Urothelium cell line (cell line): ENCODE measurements around the gene DBH.
"Not testable (repeated sequence)": the region's sequence is repeated elsewhere in the genome, so short reads cannot be mapped to it uniquely, and the experiment has no call there.

ENCODE experiments used
- DNase-seq: peaks from one replicate; pipeline ENCODE4 v3.0.0; 2011; ENCODE audit warnings: low spot score, mixed read lengths
- FAIRE-seq: peaks from 2 replicates; lab custom pipeline; 2011; peaks lifted over from hg19 to GRCh38; lab: Jason Lieb, UNC

DBH gene

DNA sequence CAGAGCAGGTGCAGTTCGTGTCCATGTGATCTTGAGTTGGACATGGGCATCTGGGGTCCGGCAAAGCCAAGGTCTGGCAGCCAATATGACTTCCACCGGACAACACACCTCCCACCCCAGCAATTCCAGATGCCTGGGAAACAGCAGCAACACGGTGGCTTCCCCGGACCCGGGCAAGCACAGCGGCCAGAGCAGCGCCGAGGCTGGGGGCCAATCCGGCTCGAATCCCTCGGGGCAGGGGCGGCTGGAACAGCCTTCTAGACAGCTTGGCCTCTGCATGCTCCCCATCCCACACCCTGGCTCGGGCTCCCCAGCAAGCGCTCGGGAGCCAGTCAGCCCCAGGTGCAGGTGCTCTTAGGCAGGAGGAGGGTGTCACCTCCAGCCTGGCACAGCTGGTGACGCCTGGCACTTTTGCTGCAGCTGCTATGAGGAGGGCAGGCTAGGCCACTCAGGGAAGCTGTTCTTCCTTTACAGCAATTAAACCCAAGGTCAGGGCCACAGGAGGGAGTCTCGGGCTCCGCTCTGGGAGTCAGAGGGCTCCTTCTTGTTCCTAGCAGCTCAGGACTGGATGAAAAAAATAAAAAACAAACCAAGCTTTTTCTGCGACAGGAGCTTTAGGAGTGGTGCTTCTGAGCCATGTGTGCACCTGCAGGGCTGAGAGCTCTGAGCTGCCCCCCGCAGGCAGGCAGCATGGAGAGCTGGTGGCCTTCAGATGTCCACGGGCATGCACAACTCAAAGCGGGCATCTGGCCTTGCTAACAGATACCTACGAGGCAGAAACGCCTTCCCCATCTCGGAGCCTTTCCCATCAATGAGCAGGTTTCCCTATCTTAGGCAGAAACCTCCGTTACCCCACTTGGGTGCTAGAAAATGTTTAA lies 28.2 kb downstream of the DBH start:
- DNase-seq, result no peak

DNA sequence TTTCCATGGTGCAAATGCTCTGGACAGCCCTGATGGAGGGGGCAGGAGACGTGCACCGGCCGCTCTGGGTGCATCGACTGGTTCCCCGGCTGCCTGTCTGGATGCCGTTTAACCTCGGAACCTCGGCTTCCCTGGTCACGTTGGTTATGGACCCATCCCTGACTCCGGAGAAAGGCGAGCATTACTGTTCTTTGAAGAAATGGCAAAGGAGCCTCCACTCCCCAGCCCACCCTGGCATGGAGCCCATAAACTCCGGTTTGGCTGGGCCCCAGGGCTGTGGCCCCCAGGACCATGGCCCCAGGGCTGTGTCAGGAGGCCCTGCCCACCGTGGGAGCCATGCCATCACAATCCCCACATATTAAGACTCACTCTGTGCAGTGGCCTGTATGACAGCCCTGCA lies 28.9 kb downstream of the DBH start:
- no peak for FAIRE-seq

More for the DNA sequence above, 28.2 kb downstream of the DBH start:
- FAIRE-seq, result no peak

DNA sequence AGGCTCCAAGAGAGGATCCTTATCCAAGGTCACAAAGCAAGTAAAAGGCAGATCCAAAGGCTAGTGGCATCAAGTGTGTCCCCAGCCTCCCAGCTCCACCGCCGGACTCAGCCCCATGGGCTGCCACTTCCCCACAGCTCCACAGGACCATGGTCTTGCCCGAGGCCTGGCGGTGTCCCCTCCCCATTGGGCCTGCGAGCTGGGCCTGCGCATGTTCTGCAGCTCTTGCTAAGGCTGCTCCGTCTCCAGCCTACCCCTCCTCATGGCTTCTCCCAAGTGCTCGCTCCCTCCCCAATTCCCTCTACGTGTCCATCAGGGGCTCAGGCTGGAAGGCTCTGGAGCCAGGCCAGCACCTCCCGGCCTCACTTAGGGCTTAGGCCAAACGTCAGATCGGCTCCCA lies 29.4 kb downstream of the DBH start:
- DNase-seq, result no peak
- FAIRE-seq, result no peak

More for the DNA sequence above, 28.9 kb downstream of the DBH start:
- no peak for DNase-seq

DNA sequence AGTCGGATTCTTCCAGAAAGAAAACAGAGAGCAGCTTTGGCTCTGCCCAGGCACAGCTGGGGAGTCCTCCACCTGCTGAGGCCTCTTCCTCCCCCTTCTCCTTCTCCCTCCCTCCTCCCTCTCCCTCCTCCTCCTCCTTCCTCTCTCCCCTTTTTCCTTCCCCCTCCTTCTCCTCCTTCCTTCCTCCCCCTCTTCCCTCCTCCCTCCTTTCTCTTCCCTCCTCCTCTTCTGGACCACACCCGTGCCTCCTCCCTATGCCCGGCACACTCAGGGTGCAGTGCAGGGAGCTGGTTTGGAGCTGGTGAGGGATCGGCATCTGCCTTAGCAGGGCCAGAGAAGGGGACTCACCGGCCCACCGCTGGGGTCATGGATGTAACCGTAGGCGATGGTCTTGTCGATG lies 30.2 kb downstream of the DBH start:
- no peak for DNase-seq
- FAIRE-seq, result no peak

DNA sequence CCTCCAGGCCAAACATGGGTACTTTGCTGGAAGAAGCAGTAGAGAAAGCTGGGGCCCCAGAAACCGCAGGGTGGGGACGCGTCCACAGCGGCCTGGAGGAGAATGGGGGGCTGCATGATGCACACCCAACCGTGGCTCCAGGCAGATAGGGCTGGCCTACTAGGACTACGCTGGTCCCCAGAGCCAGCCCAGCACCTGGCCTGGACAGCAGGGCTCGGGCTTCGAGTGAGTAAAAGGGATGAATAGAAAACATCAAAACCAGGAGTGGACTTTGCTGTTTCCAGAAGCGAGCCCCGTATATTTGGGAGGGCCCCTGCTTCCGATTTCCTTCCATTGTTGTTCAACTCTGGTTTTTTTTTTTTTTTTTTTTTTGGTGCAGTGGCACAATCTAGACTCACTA lies 30.7 kb downstream of the DBH start:
- no peak for FAIRE-seq
- DNase-seq, result no peak

DNA sequence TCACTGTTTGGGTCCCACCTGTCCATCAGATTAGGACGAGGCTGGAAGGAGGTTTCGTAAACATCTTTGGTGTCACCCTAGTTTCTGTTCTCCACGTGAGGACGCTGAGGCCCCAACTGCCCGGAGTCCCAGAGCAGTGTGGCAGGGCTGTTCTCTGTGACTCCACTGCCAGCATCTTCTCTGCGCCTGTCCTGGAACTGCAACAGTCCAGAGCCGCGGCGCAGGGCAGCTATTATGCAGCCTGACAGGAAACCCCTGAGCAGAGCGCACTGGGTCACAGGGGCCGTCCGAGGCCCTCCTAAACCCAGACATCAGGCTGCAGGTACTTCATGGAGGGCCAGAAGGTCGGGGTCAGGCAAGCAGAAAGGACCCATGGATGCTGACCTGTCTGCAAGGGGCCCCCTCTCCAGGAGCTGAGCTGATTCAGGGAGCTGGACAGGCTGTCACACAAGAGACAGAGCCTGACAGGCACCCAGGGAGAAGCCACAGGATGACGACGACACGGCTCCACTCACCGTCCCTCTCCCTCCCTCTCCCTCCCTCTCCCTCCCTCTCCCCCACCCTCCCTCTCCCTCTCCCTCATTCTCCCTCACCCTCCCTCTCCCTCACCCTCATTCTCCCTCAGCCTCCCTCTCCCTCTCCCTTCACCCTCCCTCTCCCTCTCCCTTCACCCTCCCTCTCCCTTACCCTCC lies 31.7 kb downstream of the DBH start:
- DNase-seq (peak; percentile 21), FAIRE-seq (peak; percentile 69)

DNA sequence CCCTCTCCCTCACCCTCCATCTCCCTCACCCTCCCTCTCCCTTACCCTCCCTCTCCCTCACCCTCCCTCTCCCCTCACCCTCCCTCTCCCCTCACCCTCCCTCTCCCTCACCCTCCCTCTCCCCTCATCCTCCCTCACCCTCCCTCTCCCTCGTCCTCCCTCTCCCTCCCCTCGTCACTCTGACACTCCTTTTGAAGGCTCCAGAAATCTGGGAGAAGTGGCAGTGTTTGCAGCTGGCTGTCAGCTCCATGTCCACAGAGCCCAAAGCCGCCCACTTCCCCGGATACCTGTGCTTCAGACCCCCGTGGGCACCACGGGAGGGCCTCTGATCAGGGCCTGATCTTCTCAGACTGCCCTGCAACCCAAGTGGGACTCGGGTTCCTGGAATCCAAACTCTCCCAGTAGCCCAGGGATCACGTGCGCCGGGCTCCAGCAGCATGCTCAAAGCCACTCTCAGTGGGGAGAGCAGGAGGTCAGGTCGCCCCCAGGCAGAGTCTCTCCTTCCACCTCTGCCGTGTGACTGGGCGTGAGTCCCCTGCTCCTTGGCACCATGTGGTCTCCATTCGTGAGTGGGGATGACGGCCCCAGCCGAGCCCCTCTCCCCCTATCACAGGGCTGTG lies 33.1 kb downstream of the DBH start:
- FAIRE-seq, result no peak
- no peak for DNase-seq

DNA sequence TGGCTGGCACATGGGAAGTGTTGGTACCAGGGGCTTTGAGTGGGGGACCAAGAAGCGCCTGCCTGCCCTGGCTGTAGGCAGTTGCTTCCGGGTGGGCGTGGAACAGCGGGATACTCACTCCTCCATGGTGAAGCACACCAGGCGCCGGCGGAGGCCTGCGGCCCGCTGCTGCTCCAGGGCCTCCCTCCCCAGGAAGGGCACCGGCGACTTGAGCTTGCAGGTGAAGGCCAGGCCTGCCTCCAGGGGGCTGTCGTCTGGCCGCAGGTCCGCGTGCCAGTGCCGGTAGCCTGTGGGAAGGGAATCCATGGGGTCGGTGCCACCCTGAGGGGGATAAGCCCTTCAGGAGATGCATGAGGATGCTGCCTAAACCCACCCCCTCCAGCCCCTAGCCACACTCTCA lies 34.3 kb downstream of the DBH start:
- no peak for FAIRE-seq
- no peak for DNase-seq

DNA sequence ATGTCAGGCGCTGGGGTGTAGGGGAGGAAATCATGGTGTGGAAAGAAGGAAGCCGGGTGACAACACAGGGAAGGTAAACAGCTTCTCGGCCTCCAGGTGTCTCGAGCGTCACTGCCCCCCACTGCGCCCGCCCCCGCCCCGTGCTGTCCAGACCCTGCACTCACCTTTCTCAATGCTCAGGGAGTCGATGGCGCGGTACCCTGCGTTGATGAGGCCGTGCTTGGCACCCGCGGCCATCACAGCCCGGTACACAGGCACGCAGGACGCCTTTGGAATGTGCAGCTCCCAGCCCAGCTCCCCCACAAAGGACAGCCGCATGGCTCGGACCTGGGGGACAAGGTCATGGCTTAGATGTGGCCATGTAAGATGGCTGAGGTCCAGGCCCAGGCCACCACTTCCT lies 35.2 kb downstream of the DBH start:
- DNase-seq, result no peak
- no peak for FAIRE-seq

DNA sequence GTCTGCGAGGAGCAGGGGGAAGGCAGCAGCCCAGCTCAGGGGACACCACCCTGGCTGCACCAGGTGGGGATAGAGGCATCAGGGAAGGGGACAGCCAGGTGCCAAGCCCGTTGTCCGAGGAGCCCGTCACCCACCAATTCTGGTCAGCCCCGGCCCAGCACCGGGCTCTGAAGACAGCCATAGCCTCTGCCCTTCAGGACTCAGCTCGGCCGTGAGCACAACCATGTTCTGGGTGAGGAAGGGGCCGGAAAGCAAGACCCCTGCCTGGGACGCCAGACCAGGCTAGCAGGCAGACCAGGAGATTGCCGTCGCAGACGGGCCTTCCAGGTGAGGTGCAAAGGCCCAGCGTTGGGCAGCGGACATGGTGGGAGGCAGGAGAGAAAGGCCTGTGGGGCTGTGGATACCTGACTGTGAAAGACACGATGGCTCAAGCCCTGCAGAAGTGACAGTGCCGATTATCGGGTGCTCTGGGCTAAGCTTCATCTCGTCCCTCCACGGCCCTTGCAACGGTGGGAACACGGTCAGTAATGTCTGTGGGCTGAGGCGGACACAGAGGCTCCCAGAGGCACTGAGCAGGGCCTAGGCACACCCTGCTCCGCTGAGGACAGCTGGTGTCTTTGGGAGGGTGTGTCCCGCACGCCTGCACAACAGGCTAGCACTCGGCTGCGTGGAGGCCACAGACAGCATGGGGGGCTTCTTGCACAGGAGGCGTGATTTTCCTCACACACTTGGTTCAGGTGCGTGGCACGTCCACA lies 36.5 kb downstream of the DBH start:
- FAIRE-seq (no peak), DNase-seq (no peak)

DNA sequence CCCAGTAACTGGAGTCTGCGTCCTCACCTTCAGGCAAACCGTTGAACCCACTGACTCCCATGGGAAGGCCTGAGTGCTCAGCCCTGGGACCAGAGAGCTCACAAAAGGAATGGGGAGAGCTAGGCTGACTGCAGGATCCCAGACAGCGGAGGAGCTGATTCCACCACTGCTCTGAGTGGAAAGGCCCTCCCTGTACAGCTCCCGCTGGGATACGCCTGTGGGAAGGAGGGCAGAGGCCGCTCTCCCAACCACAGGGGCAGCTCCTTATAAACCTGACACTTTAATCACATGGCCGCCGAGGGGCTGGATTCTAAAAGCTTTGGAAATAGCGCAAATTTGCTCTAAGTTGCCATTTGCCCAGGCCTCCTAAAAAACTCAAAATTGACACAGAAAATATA lies 37.1 kb downstream of the DBH start:
- FAIRE-seq (no peak), DNase-seq (no peak)

DNA sequence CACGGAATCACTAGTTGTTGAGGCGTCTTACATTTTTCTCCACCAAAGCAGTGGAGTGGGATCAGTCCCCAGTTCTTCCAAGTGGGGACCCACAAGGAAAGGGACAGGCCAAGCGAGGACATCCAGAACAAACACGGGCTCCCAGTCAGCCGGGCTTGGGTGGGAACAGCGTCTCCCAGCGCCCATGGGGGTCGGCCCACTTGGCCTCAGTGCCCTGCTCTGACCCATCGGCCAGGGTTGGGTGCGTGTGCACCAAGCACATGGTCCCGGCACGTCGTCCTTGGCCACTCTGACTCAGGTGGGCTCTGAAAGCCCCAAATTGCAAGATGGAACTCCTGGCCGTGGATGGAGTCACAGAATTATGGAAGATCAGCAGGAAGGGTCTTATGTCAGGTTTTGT lies 37.9 kb downstream of the DBH start:
- no peak for FAIRE-seq

DNA sequence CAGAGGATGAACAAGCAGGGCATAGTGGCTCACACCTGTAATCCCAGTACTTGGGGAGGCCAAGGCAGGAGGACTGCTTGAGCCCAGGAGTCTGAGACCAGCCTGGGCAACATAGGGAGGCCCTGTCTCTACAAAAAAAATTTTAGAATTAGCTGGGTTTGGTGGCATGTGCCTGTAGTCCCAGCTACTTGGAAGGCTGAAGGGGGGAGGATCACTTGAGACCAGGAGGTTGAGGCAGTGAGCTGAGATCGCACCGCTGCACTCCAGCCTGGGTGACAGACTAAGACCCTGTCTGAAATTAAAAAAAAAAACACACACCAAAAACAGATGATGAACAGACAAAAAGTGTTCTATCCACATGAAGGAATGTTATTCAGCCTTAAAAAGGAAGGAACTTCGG lies 39.6 kb downstream of the DBH start:
- DNase-seq, FAIRE-seq: not testable (repeated sequence)

More for the DNA sequence above, 37.9 kb downstream of the DBH start:
- no peak for DNase-seq

DNA sequence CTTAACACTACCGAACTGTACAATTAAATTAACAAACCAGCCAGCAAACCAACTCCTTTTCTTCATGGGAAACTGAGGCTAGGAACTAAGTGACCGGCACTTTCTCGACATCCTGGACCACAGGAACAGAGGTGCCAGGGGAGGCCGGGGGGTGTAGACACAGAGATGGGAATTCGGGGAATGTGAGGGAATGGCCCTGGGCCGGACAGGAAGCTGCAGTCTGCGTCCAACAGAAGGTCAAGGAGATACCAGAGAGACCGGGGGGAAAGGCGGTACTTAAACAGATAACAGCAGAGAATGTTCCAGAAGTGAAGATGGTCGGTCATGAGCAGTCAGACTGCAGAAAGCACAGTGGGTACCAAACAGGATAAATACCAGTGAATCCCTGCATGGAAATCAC lies 40.3 kb downstream of the DBH start:
- no peak for FAIRE-seq
- DNase-seq, result no peak

DNA sequence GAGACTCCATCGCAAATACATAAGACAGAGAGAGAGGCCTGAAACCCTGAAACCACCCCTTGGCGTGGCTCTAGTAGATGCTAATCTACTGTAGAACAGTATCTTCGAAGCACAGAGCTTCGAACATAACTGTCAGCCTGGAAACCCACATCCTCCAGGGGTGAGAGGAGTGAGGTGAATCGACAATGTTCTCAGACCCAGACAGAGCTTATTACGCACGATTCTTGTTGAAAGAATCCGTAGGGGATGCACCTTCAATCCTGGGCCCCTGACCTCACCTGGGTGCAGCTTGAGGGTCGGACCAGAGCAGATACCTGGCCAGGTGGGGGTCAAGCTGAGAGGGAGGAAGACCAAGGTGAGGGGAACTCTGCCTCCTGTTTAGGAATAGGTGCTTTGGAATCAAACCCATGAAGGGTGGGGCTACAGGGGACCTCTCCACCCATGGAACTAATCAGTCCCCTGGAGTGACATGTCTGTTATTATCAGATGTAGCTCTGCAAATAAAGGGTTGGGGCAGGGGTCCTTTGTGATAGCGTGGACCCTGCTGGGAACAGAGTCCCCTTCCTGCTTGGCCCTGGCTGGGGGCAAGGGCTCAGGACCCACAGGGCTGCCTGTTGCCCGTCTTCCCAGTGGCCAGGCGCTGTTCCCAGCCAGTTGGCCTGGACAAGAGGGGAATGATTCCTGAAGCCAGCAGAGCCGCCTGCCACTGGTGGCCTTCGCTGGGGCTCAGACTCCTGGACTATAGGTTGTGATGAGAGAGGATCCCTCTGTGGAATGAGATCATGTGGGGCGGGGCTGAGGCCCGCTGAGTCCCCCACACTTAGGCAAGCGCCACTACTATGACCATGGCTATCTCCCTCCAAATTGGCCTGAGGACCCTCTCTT lies 41.2 kb downstream of the DBH start:
- DNase-seq, result no peak
- FAIRE-seq, result no peak

DNA sequence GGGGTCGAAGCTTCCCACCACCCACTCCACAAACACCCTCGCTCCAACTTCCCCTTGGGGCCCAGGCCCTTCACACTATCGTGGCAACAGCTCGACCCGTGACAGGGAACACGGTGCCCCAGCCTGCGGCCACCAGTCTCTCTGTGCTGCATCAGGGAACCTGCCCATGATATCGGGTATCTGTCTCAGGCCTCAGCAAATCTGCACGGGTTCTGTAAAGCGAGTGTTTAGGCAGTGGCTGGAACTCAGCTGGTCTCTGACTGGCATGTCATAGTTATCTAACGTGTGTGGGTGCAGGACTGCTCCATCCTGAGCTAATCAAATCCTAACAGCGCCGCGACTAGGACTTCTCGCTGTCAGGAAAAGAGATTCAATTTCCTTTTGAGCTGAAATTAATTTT lies 42.9 kb downstream of the DBH start:
- DNase-seq (no peak), FAIRE-seq (no peak)

DNA sequence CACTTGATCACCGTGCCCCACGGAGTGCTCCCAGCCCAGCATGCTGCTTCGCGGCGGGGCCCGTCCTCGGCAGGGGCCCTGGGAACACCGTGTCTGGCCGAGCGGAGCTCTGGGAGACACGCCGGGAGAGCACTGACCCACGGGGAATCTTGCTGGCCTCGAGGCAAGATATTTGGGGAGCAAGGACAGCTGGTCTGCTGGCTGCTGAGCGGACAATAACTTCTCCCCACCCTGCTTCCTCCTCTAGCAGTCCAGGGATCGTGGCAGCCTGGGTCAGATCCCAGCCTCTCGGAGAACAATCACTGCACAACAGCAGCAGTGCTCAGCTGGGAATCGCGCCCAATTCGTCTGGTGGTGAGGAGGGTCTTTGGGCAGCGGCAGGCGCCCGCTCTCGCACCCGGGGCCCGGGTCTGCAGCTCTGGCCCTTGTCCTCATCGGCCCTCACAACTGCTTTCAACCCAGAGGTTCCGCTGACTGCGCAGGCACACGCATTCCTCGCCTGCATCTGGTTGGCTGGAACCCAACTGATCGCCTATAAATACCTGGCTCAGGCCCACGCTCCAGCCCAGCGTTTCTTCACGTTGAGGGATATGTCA lies 43.4 kb downstream of the DBH start:
- DNase-seq (no peak), FAIRE-seq (peak; percentile 27)

DNA sequence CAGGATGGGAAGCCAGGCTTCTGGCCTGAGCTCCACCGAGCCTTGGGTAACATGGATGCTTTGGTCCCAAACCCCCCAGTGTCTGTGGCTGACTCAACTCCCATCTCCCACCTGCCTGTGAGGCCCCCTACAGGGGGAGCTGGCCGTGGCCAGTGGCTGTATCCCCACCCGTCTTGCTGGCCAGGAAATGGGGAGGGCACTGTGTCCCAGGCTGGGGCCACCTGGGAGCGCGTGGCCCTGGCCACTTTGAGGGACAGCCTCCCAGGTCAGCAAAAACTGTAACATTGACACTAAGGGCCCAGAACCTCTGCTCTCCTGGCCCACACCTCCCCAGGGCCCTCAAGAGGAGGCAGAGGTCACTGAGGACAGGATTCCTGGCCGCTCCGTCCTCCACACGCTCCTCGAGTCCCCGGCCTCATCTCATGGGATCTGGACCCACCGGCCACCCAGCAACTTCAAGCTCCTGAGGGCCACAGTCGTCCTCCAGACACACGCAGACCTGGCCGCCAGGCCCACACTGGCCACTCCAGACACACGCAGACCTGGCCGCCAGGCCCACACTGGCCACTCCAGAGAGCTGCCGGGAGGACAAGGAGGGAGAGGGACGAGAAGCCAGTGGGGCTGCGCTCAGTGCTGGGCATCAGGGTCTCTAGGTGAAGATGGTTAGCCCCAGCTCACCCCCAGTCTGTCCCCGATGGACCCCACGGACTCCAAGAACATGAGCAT lies 44.2 kb downstream of the DBH start:
- DNase-seq (no peak), FAIRE-seq (no peak)
